ENCODE results near the gene MOV10L1. TPM values are rescaled to one million over a fixed set of nuclear protein-coding genes. Genes with fewer than 3 reads are reported as not detected.

MOV10L1 gene
- total RNA-seq, 4 donors from 2014 or later, result 0.23 to 0.83 (median 0.40) TPM

DNA sequence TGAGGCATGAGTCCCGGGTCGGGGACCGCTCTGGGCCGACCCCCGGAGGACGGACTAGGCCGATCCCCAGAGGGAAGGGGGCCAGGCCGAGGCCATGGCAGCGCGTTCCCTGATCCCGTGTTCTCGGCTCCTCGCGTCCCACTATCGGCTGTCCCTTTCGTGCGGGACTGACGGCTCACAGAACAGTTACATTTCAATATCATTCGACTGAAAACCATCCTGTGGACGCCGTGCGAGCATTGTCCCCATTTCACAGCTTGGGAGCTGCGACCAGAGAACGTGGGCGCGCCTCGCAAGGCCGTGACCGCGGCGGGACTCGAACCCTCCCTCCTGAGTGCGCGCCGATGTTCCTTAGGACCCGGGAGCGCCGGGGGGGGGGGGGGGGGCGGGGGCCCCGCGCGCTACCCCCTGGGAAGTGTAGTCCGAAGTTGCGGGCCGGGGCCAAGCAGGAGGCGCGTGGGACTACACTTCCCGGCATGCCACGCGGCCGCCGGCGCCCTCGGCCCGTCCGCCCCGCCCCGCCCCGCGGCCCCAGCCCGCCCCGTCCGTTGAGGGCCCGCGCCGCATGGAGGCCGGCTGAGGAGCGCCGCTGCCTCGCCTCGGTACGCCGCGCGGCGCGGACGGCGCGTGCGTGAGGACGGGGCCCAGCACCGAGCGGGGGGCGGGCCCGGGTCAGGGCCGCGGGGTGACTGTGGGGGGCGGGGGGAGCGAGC is 95.7 kb downstream of the MOV10L1 start, which contains the start of gene TRABD:
TSS of gene TRABD (plus strand) at position 539 of the 713 bp plus-strand sequence. CDS start 7,148 bp downstream, outside the sequence.
- Histone ChIP-seq H3K4me1 (peaks cover 43 to 63% (median 58%) of the 10 kb centered on the region in 4 donors), H3K27ac (replicated peaks in 1 of 4) (peak within 1 kb of the TSS; percentile 69 to 75 (median 73)), H3K4me3 (peak within 1 kb of the TSS; percentile 76 to 87 (median 84)), H3K27me3 (peaks cover 0 to 5% (median 0%) of the 10 kb centered on the region in 4 donors), H3K9me3 (no peaks in the 10 kb centered on the region), H3K36me3 (no peaks in the 10 kb centered on the region)
- intact Hi-C loops (cut with DNase I), result no loop called here
- TF ChIP-seq POLR2AphosphoS5 (IDR thresholded peaks at IDR 0.05), result no peak
- peak; percentile 98 for DNase-seq (ENCODE audit: extremely low spot score)
- WGBS, result 4% methylated on average over 29 of the region's 90 CpGs

- peak overlapping the region; percentile 69 to 75 (median 73) for H3K27ac ChIP-seq (replicated peaks in 1 of 4)
- peaks cover 50 to 70% (median 65%) of the 10 kb centered on the region in 4 donors for H3K4me1 ChIP-seq
- WGBS, result under 1% methylated on average over 20 of the region's 47 CpGs
- H3K4me3 ChIP-seq, result peak overlapping the region; percentile 76 to 87 (median 84)
- no peaks in the 10 kb centered on the region for H3K36me3 ChIP-seq
- no peaks in the 10 kb centered on the region for H3K9me3 ChIP-seq
- no peaks in the 10 kb centered on the region for H3K27me3 ChIP-seq
- intact Hi-C loops (cut with DNase I), result no loop called here
- TF ChIP-seq POLR2A (IDR thresholded peaks at IDR 0.05; ENCODE audit: low read depth), result no peak
- no peak for TF ChIP-seq POLR2AphosphoS5 (IDR thresholded peaks at IDR 0.05)
- TF ChIP-seq, protein P1, sequence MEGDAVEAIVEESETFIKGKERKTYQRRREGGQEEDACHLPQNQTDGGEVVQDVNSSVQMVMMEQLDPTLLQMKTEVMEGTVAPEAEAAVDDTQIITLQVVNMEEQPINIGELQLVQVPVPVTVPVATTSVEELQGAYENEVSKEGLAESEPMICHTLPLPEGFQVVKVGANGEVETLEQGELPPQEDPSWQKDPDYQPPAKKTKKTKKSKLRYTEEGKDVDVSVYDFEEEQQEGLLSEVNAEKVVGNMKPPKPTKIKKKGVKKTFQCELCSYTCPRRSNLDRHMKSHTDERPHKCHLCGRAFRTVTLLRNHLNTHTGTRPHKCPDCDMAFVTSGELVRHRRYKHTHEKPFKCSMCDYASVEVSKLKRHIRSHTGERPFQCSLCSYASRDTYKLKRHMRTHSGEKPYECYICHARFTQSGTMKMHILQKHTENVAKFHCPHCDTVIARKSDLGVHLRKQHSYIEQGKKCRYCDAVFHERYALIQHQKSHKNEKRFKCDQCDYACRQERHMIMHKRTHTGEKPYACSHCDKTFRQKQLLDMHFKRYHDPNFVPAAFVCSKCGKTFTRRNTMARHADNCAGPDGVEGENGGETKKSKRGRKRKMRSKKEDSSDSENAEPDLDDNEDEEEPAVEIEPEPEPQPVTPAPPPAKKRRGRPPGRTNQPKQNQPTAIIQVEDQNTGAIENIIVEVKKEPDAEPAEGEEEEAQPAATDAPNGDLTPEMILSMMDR (IDR thresholded peaks at IDR 0.05), result no peak
- TF ChIP-seq EP300 (IDR thresholded peaks at IDR 0.05), result no peak
- DNase-seq (ENCODE audit: extremely low spot score), result no peak
Measured at GRCh38 chr22:50186181-50186714, 96.4 kb downstream of the MOV10L1 start.

GRCh38 chr22:50186761-50187523 is 97.1 kb downstream of the MOV10L1 start:
- no peaks in the 10 kb centered on the region for H3K27me3 ChIP-seq
- H3K27ac ChIP-seq (replicated peaks in 1 of 4), result peak overlapping the region; percentile 69 to 75 (median 73)
- TF ChIP-seq EP300 (IDR thresholded peaks at IDR 0.05) (no peak), POLR2A (IDR thresholded peaks at IDR 0.05; ENCODE audit: low read depth) (no peak), POLR2AphosphoS5 (IDR thresholded peaks at IDR 0.05) (no peak)
- TF ChIP-seq, protein P1 (IDR thresholded peaks at IDR 0.05), result no peak
- 41% methylated on average over 15 of the region's 26 CpGs for WGBS
- H3K36me3 ChIP-seq, result peaks cover 0 to 1% (median 0%) of the 10 kb centered on the region in 4 donors
- H3K4me3 ChIP-seq, result peak overlapping the region; percentile 76 to 87 (median 84)
- DNase-seq (ENCODE audit: extremely low spot score), result no peak
- H3K9me3 ChIP-seq, result no peaks in the 10 kb centered on the region
- H3K4me1 ChIP-seq, result peaks cover 50 to 75% (median 68%) of the 10 kb centered on the region in 4 donors
- intact Hi-C loops (cut with DNase I), result no loop called here

DNA sequence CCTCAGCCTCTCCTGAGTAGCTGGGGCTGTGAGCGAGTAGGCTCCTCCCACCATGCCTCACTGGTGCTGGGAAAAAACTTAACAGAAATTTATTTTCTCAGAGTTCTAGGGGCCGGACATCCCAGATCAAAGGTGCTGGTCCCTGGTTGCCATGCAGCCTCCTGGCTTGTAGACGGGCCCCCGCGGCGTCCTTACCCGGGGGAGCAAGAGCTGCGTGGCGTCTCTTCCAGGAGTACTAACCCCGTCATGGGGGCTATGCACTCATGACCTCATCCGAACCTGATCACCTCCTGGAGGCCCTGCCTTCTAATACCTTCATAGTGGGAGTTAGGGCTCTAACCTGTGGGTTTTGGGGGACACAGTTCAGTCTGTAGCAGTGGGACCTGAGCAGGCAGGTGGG is 98.5 kb downstream of the MOV10L1 start:
- H3K9me3 ChIP-seq, result no peaks in the 10 kb centered on the region
- TF ChIP-seq EP300 (IDR thresholded peaks at IDR 0.05) (no peak), POLR2AphosphoS5 (IDR thresholded peaks at IDR 0.05) (no peak)
- no peaks in the 10 kb centered on the region for H3K27me3 ChIP-seq
- H3K4me1 ChIP-seq, result peaks cover 50 to 85% (median 71%) of the 10 kb centered on the region in 4 donors
- H3K4me3 ChIP-seq, result no peak overlapping the region
- 95% methylated on average over 11 of the region's 11 CpGs for WGBS
- H3K27ac ChIP-seq (replicated peaks in 1 of 4), result no peak overlapping the region
- DNase-seq (ENCODE audit: extremely low spot score), result no peak
- H3K36me3 ChIP-seq, result peaks cover 0 to 8% (median 5%) of the 10 kb centered on the region in 4 donors
- intact Hi-C loops (cut with DNase I), result no loop called here

DNA sequence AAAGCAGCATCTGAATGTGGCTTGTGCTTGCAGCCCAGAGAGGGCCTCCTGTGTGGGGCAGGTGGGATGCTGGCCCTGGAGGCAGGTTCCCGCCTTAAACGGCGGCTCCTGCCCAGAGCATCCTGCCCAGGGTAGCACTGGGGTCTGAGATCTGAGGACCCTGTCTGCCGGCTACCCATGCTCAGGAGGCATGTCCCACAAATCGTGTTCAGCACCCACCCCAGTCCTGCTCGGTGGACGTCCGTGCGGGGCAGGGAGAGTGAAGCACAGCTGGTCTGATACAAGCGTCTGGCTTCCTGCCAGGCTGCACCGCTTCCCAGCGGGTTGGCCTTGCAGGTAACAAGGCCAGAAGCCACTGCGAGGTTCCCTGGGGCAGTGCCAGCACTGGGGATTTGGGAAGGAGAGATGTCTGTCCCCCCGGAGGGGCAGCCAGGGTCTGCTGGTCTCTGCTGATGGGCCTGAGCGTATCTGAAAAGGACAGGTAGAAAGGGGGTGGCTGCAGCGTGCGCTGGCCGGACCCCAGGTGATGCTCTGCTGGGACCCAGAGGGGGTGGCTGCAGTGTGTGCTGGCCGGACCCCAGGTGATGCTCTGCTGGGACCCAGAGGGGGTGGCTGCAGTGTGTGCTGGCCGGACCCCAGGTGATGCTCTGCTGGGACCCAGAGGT is 99.5 kb downstream of the MOV10L1 start:
- TF ChIP-seq POLR2AphosphoS5 (IDR thresholded peaks at IDR 0.05) (no peak), POLR2A (IDR thresholded peaks at IDR 0.05; ENCODE audit: low read depth) (no peak), EP300 (IDR thresholded peaks at IDR 0.05) (no peak)
- TF ChIP-seq, protein P1 (IDR thresholded peaks at IDR 0.05), result no peak
- intact Hi-C loops (cut with DNase I), result no loop called here
- H3K36me3 ChIP-seq, result peaks cover 2 to 18% (median 14%) of the 10 kb centered on the region in 4 donors
- H3K27me3 ChIP-seq, result no peaks in the 10 kb centered on the region
- peak overlapping the region in 2 of 4 donors; percentile 51 to 61 for H3K4me3 ChIP-seq
- no peak for DNase-seq (ENCODE audit: extremely low spot score)
- H3K9me3 ChIP-seq, result no peaks in the 10 kb centered on the region
- peak overlapping the region; percentile 68 to 79 (median 76) for H3K27ac ChIP-seq (replicated peaks in 1 of 4)
- H3K4me1 ChIP-seq, result peaks cover 43 to 76% (median 62%) of the 10 kb centered on the region in 4 donors
- 69% methylated on average over 16 of the region's 20 CpGs for WGBS

Measured in esophagus muscularis mucosa (tissue), 4 donors.